GM18507 (cell line): ENCODE results near the gene RASL11A.
"Not testable (repeated sequence)": the region's sequence is repeated elsewhere in the genome, so short reads cannot be mapped to it uniquely, and the experiment has no call there.

Experiments
- DNase-seq: peaks from one replicate; pipeline ENCODE4 v3.0.0; 2011; ENCODE audit warnings: low read depth; ENCODE audit not compliant: insufficient read length; ENCODE audit errors: extremely low spot score
- FAIRE-seq: peaks from 2 replicates; lab custom pipeline; 2011; peaks lifted over from hg19 to GRCh38; lab: Jason Lieb, UNC

RASL11A gene

DNA sequence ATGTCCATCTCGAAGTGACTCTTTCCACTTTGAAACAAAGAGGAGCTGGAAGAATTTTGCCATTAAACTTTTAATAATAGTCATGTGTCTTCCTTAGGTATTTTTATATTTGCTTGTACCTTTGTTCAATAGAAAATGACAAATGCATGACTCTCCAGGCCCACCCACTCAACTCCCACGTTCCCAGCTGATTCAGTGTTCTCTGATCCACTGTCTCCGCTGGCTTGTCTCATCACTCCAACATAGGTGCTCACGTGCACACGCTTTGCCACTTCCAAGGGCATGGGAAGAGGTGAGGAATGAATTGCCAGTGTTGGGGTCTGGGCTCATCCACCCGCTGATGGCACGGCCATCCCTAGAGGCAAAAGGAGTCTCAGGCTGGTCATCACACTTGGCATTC lies 24.5 kb downstream of the RASL11A start:
- FAIRE-seq: no peak

DNA sequence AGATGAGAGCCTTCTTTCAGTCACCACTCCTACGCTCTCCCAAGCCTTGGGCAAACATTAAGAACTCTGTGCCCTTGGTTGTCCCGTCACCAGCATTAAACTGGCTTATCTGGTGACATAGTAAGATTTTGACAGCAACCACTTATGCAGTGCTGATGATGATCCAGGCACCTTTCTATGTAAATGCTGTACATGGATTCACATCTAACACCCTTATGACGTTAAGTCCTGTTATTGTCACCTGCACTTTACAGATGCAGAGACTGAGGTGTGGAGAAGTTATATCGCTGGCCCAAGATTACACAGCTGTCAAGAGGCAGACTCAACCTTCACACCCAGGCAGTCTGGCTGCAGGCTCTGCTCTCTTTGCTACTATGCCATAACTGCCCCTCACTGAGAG lies 25.0 kb downstream of the RASL11A start:
- no peak for FAIRE-seq

More for the DNA sequence above, 24.5 kb downstream of the RASL11A start:
- DNase-seq: no peak

DNA sequence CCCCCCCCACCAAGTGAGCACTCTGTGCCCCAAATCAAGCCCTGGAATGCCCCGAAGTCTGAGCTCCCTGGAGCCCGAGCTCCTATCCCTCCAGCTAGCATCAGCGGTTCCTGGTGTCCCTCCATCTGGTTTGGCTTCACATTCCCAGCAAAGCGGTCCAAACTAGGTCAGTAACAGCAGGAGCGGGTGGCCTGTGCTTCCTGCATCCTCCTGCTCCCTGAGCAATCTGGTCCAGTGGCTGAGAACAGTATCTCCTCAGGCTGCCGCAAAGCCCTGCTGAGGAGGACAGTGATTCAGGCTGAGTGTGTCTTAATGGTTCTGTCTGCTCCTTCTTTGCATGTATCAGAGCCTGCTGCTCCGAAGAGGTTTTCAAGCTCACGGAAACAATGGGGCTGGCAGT lies 25.9 kb downstream of the RASL11A start:
- FAIRE-seq (no peak), DNase-seq (no peak)

More for the DNA sequence above, 25.0 kb downstream of the RASL11A start:
- no peak for DNase-seq

DNA sequence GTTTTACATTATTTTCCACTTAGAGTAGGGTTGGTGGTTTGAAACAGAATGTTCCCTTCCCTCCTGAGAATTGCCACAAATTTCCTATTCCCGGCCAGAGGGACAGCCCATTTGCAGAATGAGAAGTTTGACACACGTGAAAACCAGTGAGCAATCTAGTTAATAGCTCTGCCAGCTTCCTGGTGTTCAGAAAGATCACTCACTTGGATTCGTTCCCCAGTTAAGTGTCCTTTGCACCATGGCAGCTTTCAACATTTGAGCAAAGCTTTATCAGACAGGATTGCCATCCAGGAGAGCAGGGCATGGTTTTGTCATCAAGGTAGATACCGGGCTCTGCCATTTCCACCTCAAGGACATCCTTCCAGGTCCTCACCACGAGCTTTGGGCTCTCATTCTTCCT lies 28.2 kb downstream of the RASL11A start:
- DNase-seq (no peak), FAIRE-seq (no peak)

DNA sequence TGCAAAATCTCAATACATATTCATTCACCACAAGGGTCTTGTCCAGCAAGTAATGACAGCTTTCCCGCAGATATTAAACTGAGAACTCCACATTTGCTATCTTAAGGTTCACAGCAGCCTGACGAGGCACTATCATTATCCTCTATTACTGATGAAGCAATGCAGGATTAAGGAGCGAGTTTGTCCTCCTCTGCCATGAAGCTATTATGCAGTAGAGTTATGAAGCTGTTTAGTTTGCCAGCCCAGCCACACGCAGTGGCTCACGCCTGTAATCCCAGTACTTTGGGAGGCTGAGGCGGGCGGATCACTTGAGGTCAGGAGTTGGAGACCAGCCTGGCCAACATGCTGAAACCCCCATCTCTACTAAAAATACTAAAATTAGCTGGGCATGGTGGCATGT lies 29.8 kb downstream of the RASL11A start:
- FAIRE-seq, DNase-seq: not testable (repeated sequence)

DNA sequence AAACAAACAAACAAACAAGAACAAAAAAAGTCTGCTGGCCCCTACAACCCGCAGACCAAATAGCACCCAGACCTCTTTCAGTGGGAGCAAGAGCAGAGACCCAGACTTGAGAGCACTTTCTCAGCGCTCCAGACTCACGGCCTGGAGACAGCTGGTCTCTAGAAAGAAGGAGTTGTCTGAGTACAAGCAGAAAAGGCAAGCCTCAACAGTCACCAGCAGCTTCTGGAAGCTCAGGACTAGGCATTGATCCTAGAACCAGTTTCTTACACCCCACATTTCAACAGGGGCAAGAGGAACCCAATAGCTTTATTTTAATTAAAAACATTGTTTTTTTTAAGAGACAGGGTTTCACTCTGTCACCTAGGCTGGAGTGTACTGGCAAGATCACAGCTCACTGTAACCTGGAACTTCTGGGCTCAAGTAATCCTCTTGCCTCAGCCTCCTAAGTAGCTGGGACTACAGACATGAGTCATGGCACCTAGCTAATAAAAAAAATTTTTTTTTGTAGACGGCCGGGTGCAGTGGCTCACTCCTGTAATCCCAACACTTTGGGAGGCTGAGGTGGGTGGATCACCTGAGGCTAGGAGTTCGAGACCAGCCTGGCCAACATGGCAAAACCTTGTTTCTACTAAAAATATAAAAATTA lies 30.4 kb downstream of the RASL11A start:
- FAIRE-seq: no peak

DNA sequence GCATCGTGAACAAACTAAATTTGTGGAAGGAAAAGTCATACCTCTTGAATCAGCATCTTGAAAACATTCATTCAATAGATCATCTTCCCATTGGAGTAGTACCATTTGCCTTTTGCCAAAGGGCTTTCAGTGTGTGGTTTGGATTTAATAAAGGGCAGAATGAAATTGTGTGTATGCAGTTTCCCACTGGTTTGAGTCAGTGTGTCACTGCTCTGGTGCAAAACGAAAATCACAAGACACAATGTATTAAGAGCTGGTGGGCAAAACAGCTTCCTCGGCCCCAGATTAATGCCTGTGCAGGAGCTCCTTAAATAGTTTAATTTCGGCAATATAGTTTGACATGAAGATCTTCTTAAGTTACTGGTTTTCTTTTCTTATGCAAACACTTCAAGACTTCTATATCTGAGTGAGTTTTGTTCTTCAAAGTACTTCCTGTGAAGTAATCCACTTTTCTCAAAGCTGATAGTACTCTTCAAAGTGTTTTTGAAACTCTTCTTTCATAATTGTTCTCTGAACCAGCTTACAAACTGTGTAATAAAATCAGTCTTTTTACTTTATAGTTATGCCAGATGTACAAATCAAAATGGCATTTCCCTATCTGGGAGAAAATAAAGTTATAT lies 32.1 kb downstream of the RASL11A start:
- DNase-seq: no peak
- no peak for FAIRE-seq

More for the DNA sequence above, 30.4 kb downstream of the RASL11A start:
- no peak for DNase-seq

DNA sequence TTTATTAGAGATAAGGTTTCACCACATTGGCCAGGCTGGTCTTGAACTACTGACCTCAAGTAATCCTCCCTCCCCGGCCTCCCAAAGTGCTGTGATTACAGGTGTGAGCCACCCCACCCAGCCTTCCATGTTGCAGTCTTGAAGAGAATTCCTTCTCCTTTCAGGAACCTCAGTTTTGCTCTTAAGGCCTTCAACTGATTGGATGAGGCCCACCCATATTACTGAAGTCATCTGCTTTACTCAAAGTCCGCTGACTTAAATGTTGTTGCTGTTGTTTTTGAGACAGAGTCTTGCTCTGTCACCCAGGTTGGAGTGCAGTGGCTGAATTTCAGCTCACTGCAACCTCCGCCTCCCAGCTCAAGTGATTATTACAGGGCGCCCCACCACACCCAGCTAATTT lies 33.5 kb downstream of the RASL11A start:
- no peak for FAIRE-seq
- no peak for DNase-seq

DNA sequence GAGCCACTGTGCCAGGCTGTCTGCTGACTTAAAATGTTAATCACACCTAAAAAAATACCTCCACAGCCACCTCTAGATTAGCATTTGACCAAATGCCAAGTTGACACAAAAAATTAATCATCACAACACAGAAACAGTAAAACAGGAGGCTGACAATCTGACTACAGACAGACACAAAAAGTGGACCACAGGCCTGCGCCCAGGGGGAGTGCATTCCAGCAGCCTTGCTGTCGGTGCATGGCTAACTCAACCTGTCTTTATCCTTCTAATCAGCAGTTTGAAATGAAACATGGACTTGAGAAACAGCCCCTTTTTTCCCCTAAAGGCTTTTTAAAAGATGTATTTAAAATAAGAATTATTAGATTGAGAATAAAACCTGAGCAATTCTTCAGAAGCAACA lies 34.0 kb downstream of the RASL11A start:
- DNase-seq: no peak
- no peak for FAIRE-seq

DNA sequence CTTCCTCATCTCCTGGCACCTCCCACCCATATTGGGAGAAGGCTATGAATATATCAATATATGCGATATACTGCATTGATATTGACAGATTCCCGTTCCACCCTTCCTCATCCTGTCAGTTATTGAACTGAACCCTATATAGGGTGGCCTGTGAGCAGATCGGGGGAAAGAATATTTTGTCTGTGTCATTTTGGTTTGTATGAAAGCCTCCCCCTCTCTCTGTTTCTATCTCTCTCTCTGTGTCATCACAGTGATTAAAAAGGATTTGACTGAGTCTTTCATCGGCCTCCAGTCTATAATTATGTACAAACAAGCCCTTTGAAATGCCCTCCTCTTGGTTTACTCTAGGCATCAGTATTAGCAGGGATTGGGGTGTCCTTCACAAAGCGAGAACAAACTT lies 35.7 kb downstream of the RASL11A start:
- FAIRE-seq (no peak), DNase-seq (no peak)

DNA sequence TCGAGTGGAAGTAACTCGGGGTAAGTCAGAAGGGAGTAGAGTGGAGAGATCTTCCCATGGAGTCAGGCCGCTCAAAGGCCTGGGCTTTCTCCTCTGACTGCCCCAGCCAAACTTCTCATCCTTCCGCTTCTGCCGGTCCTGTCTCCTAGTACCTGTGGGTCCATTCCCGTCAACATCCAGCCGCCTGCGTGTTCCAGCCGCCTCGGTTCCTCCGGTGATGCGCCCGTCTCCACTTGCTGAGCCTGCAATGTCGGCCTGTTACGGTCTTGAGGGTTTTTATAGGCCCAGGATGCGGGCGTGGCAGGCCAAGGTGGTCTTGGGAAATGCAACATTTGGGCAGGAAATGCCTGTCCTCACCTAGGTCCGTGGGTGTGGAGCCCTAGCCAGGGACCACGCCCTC lies 38.3 kb downstream of the RASL11A start:
- FAIRE-seq (no peak), DNase-seq (no peak)

DNA sequence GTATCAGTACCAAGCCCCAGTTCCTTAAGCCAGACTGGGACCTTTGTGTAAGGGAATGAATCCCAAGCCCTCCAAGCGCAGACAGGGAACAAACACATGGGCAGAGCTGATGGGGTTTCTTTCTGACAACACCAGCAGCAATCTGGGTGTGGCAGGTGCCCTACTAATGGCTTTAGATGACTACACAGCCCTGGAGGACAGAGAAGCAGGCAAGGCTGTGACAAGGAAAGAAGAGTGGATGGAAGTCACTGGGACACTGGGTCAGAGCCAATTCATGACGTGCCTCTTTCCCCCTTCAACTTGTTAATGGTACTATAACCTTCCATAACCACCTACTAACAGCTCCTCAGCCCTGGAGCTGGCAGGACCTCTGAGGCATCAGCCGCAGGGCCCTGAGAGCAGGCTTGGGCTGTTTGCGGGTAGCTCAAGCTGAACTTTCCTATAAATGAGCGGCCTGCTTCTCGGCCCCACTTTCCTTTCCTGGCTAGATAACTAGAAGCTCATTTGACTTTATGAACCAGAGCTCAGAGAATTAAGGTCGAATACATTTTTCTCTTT lies 38.9 kb downstream of the RASL11A start:
- DNase-seq: no peak
- FAIRE-seq: no peak

DNA sequence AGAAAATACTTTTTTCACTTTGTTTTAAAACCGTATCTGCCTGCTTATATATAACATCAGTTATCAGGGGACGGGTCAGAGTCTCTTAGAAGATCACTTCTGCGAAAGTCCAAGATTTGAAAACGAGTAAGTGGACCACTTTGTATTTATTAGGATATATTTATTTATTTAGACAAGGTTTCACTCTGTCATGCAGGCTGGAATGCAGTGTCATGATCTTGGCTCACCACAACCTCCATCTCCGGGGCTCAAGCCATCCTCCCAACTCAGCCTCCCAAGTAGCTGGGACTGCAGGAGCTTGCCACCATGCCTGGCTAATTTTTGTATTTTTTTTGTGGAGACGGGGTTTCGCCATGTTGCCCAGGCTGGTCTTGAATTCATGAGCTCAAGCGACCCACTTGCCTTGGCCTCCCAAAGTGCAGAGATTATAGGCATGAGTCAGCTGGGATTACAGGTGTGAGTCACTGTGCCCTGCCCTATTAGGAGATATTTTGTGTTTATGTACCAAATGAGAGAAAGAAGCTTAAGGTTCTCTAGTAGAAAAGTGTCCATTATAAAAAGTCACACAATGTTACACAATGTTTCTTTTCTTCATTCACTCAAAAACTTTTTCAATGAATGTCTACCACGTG lies 39.5 kb downstream of the RASL11A start:
- no peak for DNase-seq
- no peak for FAIRE-seq

DNA sequence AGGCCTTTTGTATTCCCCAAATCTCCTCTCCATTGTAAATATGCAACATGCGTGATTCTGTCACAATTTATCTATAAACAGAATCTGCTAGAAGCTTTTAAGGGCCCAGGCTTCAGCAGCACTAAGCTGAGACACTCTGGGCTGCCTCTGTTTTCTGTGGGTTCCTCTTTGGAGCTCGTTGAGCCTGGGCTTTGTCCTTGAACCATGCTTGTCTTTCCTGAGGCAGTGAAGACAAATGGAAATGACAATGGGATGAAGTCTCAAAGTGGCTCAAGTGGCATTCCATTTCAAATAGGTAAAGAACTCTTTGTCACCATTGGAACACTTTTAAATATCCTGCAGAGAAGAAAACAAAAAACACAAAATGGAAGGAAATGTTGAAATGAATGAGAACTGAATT lies 40.3 kb downstream of the RASL11A start:
- DNase-seq (no peak), FAIRE-seq (no peak)

DNA sequence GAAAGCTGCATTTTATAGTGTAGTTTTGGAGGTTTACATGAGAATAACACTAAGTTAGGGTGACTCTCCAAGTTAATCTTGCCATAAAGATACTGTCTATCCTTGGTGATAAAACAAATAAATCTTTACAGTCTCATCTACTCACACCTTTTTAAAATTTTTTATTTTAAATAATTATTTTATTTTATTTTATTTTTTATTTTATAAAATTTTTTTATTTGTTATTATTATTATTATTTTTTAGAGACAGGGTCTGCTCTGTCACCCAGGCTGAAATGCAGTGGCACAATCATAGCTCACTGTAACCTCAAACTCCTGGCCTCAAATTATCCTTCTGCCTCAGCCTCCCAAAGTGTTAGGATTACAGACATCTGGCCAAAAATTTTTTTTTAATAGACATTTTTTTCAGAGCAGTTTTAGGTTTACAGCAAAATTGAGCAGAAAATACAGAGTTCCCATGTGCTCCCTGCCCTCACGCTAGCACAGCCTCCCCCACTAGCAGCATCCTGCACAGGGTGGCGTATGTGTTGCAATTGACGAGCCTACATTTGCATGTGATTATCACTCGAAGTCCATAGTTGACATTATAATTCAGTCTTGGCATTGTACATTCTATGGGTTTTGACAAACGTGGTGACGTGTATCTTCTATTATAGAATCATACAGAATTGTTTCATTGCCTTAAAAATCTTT lies 41.0 kb downstream of the RASL11A start:
- no peak for FAIRE-seq

DNA sequence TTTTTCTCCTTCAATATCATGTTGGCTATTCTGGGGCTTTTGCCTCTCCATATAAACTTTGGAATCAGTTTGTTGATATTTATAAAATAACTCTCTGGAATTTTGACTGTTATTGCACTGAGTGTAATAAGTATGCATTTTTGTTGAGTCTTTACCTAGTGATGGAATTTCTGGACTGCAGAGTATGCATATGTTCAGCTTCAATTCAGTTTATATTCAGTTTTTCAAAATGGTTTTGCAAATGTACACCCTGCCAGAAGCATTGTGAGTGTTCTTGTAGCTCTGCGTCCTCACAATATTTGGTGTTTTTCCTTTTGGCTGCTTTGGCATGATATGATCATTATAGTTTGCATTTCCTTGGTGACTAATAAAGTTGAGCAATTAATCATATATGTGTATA lies 43.1 kb downstream of the RASL11A start:
- no peak for FAIRE-seq
- no peak for DNase-seq

More for the DNA sequence above, 41.0 kb downstream of the RASL11A start:
- no peak for DNase-seq

DNA sequence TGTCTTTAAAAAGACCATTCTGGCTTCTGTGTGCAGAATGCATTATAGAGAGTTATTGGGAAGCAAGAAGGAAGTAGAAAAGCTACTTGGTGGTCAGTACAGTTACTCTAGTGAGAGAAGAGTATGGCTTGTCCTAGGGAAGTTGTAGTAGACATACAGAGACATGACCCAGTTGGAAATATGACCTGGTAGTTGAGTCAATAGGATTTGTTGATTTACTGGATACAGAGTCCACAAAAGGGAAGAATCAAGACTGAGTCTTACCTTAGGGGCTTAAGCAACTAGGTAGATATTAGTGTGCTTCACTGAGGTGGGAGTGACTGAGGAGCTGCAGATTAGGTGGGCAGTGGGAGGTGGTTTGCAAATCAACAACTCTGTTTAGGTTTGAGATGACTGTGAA lies 48.8 kb downstream of the RASL11A start:
- FAIRE-seq: no peak

DNA sequence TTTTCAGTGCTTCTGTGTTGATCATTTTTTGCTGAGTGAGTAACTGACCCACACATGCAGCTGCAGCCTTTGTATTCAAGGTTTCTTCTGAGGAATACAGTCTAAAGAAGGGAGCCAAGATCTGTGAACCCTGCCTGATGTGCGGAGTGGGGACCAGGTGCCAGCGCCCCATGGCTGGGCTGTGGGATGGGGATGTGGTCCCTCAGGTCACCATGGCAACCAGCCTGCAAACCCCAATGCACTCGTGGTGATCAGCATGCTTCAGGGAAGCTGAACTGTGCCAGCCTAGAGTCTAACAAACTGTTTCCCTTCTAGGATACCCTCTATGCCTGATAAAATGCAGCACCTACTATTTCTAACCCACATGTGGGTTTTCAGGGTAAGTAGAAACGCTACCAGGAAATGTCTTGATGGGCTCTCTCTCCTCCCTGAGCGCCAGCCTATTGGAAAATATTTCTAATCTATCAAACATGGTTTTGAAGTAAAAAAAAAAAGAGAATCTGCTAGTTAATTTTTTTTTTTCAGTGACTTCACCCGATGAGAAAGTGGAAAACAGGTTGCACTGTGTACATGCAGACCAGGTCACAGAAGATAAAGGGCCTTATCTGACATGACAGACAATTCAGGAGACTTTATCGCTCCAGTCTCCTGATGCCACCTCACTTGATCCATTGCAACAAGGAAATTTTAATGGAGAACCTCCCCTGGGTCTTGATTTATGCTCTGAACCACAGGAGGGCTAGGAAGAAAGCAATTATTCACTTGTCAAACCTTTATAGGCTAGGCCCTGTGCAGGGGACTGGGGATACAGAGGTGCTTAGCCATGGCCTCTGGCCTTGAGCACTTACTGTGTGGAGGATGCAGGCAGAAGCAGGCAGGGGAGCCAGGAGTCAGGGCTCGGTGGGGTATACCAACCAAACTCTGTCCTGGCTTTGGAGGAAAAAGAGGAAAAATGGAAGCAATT lies 51.1 kb downstream of the RASL11A start:
- no peak for DNase-seq

More for the DNA sequence above, 48.8 kb downstream of the RASL11A start:
- no peak for DNase-seq

DNA sequence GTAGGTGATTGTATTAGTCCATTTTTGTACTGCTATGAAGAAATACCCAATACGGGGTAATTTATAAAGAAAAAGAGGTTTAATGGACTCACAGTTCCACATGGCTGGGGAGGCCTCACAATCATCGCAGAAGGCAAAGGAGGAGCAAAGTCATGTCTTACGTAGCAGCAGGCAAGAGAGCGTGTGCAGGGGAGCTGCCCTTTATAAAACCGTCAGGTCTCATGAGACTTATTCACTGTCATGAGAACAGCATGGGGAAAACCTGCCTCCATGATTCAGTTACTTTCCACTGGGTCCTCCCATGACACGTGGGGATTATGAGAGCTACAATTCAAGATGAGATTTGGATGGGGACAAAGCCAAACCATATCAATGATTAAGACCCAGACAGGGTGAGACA lies 51.8 kb downstream of the RASL11A start:
- not testable (repeated sequence) for DNase-seq, FAIRE-seq

More for the DNA sequence above, 51.1 kb downstream of the RASL11A start:
- FAIRE-seq: no peak
